Measurements from ENCODE around the gene BTBD16.

DNA sequence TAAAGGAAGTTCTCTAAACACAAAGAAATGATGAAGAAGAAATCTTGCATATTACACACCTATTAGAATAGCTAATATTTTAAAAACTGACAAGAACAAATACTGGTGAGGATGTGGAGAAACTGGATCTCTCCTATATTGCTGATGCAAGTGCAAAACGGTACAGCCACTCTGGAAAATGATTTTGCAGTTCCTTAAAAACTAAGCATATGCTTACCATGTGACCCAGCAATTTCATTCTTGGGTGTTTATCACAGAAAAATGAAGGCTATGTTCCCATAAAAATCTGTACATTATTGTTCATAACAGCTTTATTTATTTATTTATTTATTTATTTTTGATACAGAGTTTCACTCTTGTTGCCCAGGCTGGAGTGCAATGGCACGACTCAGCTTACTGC lies 88.5 kb downstream of the BTBD16 start:
- TF ChIP-seq, protein P1, sequence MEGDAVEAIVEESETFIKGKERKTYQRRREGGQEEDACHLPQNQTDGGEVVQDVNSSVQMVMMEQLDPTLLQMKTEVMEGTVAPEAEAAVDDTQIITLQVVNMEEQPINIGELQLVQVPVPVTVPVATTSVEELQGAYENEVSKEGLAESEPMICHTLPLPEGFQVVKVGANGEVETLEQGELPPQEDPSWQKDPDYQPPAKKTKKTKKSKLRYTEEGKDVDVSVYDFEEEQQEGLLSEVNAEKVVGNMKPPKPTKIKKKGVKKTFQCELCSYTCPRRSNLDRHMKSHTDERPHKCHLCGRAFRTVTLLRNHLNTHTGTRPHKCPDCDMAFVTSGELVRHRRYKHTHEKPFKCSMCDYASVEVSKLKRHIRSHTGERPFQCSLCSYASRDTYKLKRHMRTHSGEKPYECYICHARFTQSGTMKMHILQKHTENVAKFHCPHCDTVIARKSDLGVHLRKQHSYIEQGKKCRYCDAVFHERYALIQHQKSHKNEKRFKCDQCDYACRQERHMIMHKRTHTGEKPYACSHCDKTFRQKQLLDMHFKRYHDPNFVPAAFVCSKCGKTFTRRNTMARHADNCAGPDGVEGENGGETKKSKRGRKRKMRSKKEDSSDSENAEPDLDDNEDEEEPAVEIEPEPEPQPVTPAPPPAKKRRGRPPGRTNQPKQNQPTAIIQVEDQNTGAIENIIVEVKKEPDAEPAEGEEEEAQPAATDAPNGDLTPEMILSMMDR (IDR thresholded peaks at IDR 0.05) = no peak
- TF ChIP-seq POLR2AphosphoS5 (IDR thresholded peaks at IDR 0.05) (no peak), POLR2A (IDR thresholded peaks at IDR 0.05) (no peak)

Measured in prostate gland (tissue), 2 donors.